HL-60 (cell line): Measurements from ENCODE around the gene PTPRG.

Experiments
- DNase-seq, 2 experiments: peaks; one replicate each; pipeline ENCODE4 v3.0.0-alpha.2; 2010 to 2020; ENCODE audit warnings: low read depth in 1 of 2, low spot score in 1 of 2
- H3K27ac ChIP-seq: fragments of 250-450 bp; sonication (Bioruptor Pico); replicated peaks from 2 replicates; pipeline ENCODE4 v1.5.1; 2020; ENCODE audit warnings: mild to moderate bottlenecking, moderate library complexity
- H3K27me3 ChIP-seq: fragments of 250-450 bp; sonication (Bioruptor Pico); 2 replicates; pipeline ENCODE4 v1.5.1; 2021; ENCODE audit warnings: mild to moderate bottlenecking, moderate library complexity; ENCODE audit not compliant: insufficient read depth, poor library complexity, severe bottlenecking
- H3K4me3 ChIP-seq: replicated peaks from 2 replicates; pipeline ENCODE4 v1.5.1; 2011; ENCODE audit warnings: mild to moderate bottlenecking, control low read depth, low read length; ENCODE audit not compliant: insufficient read depth
- GABPA ChIP-seq: IDR thresholded peaks from 2 replicates; pipeline ENCODE4 v1.6.1; 2012; ENCODE audit warnings: low read depth
- POLR2AphosphoS5 ChIP-seq: IDR thresholded peaks from 2 replicates; pipeline ENCODE4 v1.6.1; 2012; ENCODE audit warnings: low read depth
- SPI1 ChIP-seq: IDR thresholded peaks from 2 replicates; pipeline ENCODE4 v1.6.1; 2012; ENCODE audit warnings: low read depth, mild to moderate bottlenecking, borderline replicate concordance
- TF ChIP-seq, protein P1 (sequence below): IDR thresholded peaks from one replicate; pipeline ENCODE4 v1.5.1; 2011; ENCODE audit warnings: low read length, control low read depth, inconsistent platforms; ENCODE audit not compliant: insufficient read depth
- TF ChIP-seq, protein P2 (sequence below): IDR thresholded peaks from 2 replicates; pipeline ENCODE4 v1.6.1; 2012; ENCODE audit warnings: low read depth; ENCODE audit not compliant: insufficient replicate concordance

The PTPRG gene

DNA sequence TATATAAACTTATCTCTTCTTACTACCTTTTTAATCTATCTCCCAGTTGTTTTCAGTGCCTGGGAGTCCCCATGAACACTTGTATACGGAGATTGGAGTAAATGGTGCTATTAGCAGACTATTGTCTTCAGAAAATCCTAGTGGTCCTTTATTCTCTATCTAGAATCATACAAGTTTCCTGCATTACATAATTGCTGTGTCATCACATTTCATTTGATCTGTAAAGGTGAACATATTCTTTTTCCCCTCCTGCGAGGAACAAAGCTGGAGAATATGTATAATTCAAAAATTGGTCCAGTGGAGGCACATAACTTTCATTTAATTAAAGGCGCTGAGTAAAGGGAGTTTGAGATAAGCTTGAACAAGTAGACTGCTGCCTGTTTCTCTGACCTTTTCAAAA is 487.2 kb downstream of the PTPRG start:
- H3K27me3 ChIP-seq = peaks cover 5% of the 10 kb centered on the region

DNA sequence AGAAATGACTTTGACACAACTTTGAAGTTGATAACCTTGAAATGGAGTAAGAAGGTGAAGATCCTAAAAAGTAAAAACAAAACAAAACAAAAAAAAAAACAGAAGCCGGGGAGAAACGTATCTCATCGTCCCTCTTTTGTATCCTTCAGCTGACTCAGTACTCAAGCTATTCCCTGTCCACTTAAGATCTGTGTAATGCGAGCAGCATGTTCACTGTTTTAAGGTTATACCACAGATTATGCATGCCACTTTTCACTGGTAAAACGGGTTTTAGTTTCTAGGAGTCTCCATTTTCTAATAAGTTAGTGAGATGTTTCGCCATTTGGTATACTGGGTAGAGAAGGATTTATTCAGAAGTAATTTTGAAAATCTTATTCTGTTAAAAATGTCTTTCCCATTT is 487.7 kb downstream of the PTPRG start:
- Histone ChIP-seq H3K4me3 (no peak overlapping the region), H3K27me3 (peaks cover 5% of the 10 kb centered on the region), H3K27ac (no peak overlapping the region)
- TF ChIP-seq, protein P1, sequence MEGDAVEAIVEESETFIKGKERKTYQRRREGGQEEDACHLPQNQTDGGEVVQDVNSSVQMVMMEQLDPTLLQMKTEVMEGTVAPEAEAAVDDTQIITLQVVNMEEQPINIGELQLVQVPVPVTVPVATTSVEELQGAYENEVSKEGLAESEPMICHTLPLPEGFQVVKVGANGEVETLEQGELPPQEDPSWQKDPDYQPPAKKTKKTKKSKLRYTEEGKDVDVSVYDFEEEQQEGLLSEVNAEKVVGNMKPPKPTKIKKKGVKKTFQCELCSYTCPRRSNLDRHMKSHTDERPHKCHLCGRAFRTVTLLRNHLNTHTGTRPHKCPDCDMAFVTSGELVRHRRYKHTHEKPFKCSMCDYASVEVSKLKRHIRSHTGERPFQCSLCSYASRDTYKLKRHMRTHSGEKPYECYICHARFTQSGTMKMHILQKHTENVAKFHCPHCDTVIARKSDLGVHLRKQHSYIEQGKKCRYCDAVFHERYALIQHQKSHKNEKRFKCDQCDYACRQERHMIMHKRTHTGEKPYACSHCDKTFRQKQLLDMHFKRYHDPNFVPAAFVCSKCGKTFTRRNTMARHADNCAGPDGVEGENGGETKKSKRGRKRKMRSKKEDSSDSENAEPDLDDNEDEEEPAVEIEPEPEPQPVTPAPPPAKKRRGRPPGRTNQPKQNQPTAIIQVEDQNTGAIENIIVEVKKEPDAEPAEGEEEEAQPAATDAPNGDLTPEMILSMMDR = no peak
- no peak for TF ChIP-seq GABPA
- no peak for TF ChIP-seq SPI1
- TF ChIP-seq, protein P2, sequence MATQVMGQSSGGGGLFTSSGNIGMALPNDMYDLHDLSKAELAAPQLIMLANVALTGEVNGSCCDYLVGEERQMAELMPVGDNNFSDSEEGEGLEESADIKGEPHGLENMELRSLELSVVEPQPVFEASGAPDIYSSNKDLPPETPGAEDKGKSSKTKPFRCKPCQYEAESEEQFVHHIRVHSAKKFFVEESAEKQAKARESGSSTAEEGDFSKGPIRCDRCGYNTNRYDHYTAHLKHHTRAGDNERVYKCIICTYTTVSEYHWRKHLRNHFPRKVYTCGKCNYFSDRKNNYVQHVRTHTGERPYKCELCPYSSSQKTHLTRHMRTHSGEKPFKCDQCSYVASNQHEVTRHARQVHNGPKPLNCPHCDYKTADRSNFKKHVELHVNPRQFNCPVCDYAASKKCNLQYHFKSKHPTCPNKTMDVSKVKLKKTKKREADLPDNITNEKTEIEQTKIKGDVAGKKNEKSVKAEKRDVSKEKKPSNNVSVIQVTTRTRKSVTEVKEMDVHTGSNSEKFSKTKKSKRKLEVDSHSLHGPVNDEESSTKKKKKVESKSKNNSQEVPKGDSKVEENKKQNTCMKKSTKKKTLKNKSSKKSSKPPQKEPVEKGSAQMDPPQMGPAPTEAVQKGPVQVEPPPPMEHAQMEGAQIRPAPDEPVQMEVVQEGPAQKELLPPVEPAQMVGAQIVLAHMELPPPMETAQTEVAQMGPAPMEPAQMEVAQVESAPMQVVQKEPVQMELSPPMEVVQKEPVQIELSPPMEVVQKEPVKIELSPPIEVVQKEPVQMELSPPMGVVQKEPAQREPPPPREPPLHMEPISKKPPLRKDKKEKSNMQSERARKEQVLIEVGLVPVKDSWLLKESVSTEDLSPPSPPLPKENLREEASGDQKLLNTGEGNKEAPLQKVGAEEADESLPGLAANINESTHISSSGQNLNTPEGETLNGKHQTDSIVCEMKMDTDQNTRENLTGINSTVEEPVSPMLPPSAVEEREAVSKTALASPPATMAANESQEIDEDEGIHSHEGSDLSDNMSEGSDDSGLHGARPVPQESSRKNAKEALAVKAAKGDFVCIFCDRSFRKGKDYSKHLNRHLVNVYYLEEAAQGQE = no peak
- no peak for TF ChIP-seq POLR2AphosphoS5
- DNase-seq = no peak

More for the DNA sequence above, 487.2 kb downstream of the PTPRG start:
- H3K27ac ChIP-seq = no peak overlapping the region
- no peak for DNase-seq
- TF ChIP-seq, protein P2 = no peak
- TF ChIP-seq POLR2AphosphoS5 = no peak
- TF ChIP-seq GABPA = no peak
- TF ChIP-seq, protein P1 = no peak
- TF ChIP-seq SPI1 = no peak
- no peak overlapping the region for H3K4me3 ChIP-seq

DNA sequence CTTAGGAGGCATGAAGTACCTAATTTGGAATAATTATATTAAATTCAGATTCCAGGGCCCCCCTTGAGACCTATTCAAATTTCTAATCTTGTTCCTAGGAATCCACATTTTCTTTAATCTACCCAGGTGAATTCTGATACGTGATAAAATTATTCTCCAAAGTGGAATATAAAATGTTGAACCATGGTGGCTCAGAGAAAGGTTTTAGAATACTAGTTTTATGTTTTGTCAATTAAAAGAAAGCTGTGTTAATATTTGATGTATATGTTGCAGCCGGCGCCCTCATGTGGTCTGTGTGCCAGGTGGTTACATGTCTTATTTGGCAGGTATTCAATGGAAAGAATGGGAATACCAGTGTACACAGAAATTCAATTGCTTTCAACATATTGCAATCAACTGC is 490.1 kb downstream of the PTPRG start:
- TF ChIP-seq SPI1 (no peak), POLR2AphosphoS5 (no peak), GABPA (no peak)
- TF ChIP-seq, protein P1 = no peak
- TF ChIP-seq, protein P2 = no peak
- no peak for DNase-seq

More for the DNA sequence above, 490.1 kb downstream of the PTPRG start:
- Histone ChIP-seq H3K27me3 (peaks cover 5% of the 10 kb centered on the region), H3K4me3 (no peak overlapping the region), H3K27ac (no peak overlapping the region)
